ENCODE data around the gene HOXA4.

HOXA4 gene

DNA sequence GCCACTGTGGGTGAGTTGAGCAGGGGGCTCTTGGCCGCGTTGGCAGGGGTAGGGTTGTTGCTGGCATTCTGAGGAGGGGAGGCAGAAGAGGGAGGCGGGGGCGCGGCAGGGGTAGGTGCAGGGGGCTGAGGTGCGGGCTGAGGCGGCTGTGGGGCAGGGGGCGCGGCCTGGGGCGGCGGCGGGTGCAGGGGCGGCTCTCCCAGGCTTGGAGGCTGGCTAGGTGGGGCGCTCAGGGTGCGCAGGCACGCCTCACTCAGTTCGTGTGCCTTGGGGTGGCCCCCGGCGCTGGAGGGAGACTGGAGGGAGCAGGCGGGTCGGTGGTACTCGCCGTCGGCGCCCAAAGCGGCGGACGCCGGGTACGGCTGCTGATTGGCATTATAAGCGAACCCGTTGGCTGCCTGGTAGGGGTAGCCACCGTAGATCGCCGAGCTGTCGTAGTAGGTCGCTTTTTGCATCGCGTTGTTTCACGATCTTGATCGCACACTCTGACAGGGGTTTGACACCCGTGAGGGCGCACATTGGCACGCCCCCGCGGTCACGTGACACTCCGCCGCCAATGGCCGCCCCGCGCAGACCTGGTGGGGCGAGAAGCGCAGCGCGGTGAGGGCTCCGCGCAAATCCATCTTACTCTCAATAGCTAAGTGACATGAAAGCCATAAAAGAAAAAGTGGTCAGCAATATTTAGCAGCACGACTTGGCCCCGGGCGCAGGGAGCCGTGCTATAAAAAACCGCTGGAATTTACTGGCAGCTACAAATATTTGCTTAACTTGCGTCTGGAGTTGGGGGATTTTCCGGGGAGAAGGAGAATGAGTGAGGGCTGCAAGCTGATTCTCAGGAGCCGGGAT is 20.1 kb downstream of the HOXA4 start:
- Mint-ChIP-seq H3K36me3 (no peaks in the 10 kb centered on the region), H3K27ac (no peak overlapping the region), H3K4me3 (no peak overlapping the region), H3K27me3 (peaks cover 19% of the 10 kb centered on the region), H3K4me1 (no peaks in the 10 kb centered on the region), H3K9me3 (no peaks in the 10 kb centered on the region)
- CTCF ChIA-PET, result no interaction called here
- DNase-seq, result no peak

DNA sequence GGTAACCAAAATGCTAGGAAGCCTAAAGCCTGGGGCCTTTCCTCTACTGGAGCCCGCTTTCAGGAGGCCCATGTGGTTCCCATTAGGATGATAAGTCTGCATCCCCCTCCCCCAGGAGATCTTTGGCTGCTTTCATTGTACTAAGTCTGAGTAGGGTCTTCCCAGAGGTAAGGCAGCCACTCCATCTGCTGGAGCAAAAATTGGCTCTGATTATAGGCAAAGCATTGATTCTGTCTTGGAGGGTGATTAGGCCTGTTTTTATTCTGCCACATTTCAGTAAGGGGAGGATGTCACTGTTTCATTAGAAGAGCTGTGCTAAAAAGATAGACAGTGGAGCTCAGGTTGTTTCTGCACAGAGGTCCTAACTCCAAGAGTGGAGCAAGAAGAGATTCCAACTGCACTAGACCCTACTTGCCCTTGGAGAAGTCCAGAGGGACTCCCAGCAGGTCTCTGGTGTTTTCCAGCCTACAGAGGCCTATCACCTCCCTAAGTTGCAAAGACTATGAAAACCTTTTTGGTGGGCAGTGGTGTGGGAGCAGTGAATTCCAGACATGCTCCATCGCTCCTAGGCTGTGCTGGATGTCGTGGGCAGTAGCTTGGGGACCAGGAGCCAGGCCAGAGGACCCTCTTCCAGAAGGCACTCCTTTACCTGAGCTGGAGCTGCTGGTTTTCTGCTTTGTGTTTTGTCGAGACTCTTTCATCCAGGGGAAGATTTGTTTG is 20.9 kb downstream of the HOXA4 start:
- Mint-ChIP-seq H3K9me3 (no peaks in the 10 kb centered on the region), H3K27ac (no peak overlapping the region), H3K4me1 (no peaks in the 10 kb centered on the region), H3K4me3 (no peak overlapping the region), H3K27me3 (peaks cover 26% of the 10 kb centered on the region), H3K36me3 (no peaks in the 10 kb centered on the region)
- CTCF ChIA-PET, result no interaction called here
- DNase-seq, result no peak

DNA sequence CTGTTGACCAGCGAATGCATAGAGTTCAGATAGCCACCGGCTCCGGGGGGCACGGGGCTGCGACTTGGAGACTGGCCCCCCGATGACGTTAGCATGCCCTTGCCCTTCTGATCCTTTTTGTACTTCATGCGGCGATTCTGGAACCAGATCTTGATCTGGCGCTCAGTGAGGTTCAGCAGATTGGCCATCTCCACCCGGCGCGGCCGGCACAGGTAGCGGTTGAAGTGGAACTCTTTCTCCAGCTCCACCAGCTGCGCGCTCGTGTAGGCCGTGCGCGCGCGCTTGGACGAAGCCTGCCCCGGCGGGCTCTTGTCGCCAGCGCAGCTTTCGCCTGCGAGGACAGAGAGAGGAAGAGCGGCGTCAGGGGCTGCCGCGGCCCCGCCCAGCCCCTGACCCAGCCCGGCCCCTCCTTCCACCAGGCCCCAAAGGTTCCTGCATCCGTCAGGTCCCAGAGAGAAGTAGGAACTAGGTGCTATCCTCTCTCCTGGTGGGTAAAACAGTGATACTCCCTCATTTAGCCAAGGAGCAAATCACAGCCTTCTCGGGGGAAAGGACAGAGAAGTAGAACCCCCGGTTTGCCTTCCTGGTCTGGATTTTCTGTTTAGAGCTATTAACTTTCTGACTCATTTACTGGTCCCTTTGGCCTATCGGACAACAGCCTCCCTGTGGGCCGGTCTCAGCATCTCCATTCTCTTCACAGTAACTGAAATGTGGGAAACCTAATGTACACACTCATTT is 22.0 kb downstream of the HOXA4 start:
- H3K9me3 Mint-ChIP-seq, result no peaks in the 10 kb centered on the region
- CTCF ChIA-PET, result no interaction called here
- no peak overlapping the region for H3K4me3 Mint-ChIP-seq
- no peaks in the 10 kb centered on the region for H3K36me3 Mint-ChIP-seq
- H3K27me3 Mint-ChIP-seq, result peaks cover 37% of the 10 kb centered on the region
- no peaks in the 10 kb centered on the region for H3K4me1 Mint-ChIP-seq
- H3K27ac Mint-ChIP-seq, result no peak overlapping the region
- no peak for DNase-seq

DNA sequence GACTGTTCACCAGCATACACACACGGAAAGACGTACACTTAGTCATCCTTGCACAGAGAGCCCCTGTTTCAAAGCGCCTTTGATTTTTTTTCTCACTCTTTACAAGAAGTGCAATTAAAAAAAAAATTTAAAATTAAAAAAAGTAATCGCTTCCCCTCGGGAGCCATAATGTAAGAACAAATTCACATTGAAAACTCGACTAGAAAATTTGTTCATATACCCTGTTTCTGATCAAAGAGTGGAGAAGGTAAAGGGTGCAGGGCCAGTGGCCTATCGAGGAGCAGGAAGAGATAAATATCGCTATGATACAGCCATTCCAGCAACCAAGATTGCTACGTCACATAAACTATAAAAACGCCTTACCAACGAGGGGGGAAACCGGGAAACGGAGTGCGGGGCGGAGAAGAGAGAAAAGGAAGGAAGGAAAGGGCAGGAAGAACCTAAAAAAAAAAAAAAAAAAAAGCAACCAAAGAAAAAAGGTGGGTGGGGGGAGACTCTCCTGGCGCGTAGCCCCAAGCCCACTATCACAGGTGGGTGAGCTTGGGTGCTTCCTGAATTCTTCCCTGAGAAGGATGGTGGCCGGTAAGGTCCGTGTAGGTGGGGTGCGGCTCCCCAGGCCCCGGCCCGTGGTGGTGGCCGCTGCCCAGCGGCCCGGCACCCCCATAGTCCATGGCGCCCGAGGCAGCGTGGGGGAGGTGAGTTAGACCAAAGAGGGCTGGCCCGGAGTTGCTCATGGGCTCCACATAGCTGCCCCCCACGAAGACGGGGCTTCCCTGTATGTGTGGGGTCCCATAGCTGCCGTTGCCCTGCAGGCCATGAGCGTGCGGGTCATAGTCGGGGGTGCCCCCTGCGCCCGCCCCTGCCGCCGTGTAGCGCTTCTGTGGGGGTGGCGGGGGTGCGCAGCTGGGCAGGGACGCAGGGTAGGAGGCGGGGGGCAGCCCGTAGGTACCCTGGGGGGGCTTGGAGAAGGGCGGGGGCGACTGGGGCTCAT is 22.9 kb downstream of the HOXA4 start:
- no peaks in the 10 kb centered on the region for H3K36me3 Mint-ChIP-seq
- H3K27me3 Mint-ChIP-seq, result peaks cover 46% of the 10 kb centered on the region
- no peak overlapping the region for H3K27ac Mint-ChIP-seq
- CTCF ChIA-PET, result no interaction called here
- H3K4me3 Mint-ChIP-seq, result no peak overlapping the region
- peaks cover 3% of the 10 kb centered on the region for H3K4me1 Mint-ChIP-seq
- H3K9me3 Mint-ChIP-seq, result no peaks in the 10 kb centered on the region
- no peak for DNase-seq

DNA sequence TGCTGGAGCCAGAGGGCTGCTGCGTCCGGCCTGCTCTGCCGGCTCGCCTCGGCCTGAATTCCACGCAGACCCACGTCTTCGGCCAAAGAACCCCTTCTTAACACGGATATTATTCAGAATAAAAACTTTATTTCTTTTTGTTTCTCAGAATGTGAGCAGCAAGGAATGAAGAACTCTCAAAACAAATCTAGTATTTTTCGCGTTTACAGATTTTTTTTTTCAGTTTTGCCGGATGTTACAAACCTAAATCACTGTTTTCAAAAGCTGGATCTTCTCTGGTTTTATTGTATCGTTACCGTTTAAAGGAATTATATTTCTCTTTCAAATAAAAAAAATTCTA is 23.7 kb downstream of the HOXA4 start:
- Mint-ChIP-seq H3K4me3 (no peak overlapping the region), H3K36me3 (no peaks in the 10 kb centered on the region), H3K27me3 (peaks cover 54% of the 10 kb centered on the region), H3K9me3 (no peaks in the 10 kb centered on the region), H3K4me1 (peaks cover 9% of the 10 kb centered on the region), H3K27ac (no peak overlapping the region)
- DNase-seq, result no peak
- CTCF ChIA-PET, result no interaction called here

DNA sequence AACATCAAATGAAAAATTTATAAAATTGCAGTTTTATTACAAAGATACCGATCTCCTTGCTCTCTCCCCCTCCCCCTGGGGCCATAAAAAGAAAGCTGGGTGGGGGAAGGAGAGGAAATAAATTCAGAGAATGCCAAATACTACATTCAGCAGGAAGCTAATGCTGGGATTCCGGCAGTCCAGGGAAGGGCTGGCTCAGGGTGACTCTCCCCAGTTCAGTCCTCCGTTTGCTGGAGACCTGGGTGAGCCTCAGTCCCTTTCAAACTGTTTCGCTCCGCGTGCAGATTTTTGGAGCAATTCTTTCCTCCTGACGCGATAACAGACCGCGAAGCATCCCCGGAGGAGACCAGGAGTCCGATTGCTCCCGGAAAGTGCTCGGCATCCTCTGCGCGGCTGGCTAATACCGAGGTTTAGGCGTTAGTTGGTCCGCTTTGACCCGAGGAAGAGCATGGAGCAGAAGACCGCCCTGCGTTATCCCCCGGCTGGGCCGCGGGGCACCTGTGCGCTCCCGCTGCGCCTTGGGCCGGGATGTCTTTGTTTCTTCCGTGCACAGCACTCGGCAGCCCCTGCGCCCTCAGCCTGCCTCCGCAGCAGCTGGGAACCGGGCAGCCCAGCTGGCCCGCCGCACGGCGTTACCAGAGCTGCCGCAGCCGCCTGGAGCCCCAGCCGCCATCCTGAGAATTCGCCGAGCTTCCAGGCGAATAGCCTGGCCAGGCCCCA is 24.2 kb downstream of the HOXA4 start:
- Mint-ChIP-seq H3K4me3 (no peak overlapping the region), H3K27me3 (peaks cover 59% of the 10 kb centered on the region), H3K27ac (no peak overlapping the region), H3K4me1 (peaks cover 9% of the 10 kb centered on the region), H3K36me3 (no peaks in the 10 kb centered on the region), H3K9me3 (no peaks in the 10 kb centered on the region)
- no peak for DNase-seq
- CTCF ChIA-PET, result interaction anchor here (0.6 kb wide), 1 partner anchor 178 kb away, joined by 3 read pairs; no protein-coding TSS in a partner anchor

DNA sequence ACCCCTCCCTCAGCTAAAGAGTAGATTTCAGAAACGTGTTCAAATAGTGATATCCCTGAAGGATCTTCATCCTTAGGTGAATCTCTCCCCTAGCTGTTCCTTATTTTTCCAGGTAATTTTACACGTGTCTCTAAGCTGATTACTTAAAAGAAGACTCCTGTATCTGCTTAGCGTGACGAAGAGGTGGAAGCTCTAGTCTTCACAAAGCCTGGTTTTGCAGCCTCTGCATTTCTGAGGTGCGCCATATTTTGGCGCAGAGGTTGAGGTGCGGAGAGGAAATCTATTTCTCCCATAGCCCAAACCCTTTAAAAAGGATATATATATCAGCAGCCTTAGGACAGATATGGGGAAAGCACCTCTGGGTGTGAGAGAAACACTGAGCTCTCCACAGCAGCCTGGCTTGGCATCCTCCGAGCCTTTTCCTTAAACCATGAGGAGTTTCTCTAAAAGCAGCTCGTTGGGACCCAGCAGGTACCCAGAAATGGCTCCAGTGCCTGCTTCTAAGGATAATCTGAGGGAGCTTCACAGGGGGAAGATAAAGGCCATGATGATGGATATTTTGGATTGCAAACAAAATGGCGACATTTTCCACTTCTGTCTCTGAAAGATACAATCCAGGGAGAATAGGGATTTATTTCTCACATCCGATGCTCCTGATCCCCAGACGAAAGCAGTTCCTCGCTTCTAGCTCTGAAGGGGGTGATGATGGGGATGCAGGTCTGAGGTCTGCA is 25.1 kb downstream of the HOXA4 start:
- Mint-ChIP-seq H3K4me3 (no peak overlapping the region), H3K36me3 (peaks cover 2% of the 10 kb centered on the region), H3K9me3 (no peaks in the 10 kb centered on the region), H3K27me3 (peaks cover 62% of the 10 kb centered on the region), H3K4me1 (peaks cover 9% of the 10 kb centered on the region), H3K27ac (no peak overlapping the region)
- no peak for DNase-seq
- CTCF ChIA-PET, result interaction anchor here (0.6 kb wide), 1 partner anchor 179 kb away, joined by 3 read pairs; no protein-coding TSS in a partner anchor

DNA sequence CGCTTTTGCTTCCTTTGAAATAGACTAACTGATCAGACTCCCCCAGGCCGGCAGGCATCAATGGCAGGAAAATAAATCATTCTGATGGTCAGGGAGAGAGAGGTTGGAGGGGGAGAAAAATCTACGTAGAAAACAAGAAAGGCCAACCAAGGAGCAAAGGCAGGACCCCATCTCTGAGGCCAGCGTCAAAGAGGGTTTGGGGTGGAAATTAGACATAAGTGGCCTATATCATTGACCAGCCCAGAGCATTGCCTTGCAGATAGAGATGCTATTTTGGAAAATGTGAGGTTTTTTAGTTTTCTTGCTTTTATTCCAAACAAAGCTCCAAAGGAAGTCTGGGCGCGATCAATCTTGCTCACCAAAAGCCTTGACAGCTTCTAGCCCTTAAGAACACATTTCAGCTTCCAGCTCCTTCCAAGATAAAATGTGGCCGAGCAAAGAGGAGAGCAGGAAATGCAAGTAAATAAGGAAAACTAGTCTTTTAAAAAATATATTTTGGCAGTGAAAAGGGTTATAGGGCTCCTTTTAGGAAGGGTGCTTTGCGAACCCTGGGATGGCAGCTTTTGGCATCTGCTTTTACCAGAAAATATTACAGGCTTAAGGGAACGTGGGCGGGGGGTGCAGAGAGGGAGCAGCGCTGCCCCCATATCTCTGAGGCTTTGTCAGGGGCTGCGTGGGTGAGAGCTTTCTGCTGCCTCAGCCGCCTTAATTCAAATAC is 26.1 kb downstream of the HOXA4 start:
- DNase-seq, result no peak
- H3K27me3 Mint-ChIP-seq, result peaks cover 67% of the 10 kb centered on the region
- H3K4me3 Mint-ChIP-seq, result no peak overlapping the region
- CTCF ChIA-PET, result no interaction called here
- H3K4me1 Mint-ChIP-seq, result peaks cover 9% of the 10 kb centered on the region
- H3K27ac Mint-ChIP-seq, result no peak overlapping the region
- peaks cover 5% of the 10 kb centered on the region for H3K36me3 Mint-ChIP-seq
- no peaks in the 10 kb centered on the region for H3K9me3 Mint-ChIP-seq

DNA sequence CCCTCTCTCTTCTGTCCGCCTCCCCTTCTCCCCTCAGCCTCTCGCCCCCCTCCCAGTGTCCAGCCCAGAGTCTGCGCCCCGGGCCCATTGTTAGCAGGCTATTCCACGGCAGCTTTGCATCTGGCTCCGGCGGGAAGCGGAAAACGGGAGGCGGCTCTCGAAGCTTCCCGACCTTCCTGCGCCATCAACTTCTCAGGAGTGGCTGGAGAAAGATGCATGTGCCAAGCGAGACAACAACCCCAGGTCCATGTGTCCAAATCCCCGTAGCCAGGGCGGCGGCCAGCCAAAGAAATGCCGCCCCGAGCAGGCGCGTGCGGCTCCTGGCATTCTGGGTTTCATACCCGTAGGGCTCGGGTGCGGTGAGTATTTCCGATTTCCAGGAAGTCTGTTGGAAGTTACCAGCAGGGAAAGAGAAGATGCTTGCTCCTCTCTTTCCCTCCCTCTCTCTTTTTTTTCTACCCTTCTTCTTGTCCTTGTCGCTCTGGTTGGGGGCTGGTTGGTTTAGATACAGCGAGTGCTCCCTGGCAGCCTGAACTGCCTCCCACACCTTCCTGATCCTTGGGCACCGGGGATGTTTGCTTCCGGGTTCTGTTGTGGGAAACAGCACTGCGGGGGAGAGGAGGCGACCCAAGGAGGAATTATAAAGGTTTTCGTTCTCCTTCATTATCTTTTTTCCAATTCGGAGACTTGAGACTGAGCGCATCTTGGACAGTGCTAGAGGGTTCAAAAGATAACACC is 26.9 kb downstream of the HOXA4 start:
- CTCF ChIA-PET, result no interaction called here
- H3K36me3 Mint-ChIP-seq, result peaks cover 6% of the 10 kb centered on the region
- no peak overlapping the region for H3K4me3 Mint-ChIP-seq
- H3K27me3 Mint-ChIP-seq, result peaks cover 75% of the 10 kb centered on the region
- peaks cover 9% of the 10 kb centered on the region for H3K4me1 Mint-ChIP-seq
- H3K9me3 Mint-ChIP-seq, result no peaks in the 10 kb centered on the region
- H3K27ac Mint-ChIP-seq, result no peak overlapping the region
- DNase-seq, result no peak

DNA sequence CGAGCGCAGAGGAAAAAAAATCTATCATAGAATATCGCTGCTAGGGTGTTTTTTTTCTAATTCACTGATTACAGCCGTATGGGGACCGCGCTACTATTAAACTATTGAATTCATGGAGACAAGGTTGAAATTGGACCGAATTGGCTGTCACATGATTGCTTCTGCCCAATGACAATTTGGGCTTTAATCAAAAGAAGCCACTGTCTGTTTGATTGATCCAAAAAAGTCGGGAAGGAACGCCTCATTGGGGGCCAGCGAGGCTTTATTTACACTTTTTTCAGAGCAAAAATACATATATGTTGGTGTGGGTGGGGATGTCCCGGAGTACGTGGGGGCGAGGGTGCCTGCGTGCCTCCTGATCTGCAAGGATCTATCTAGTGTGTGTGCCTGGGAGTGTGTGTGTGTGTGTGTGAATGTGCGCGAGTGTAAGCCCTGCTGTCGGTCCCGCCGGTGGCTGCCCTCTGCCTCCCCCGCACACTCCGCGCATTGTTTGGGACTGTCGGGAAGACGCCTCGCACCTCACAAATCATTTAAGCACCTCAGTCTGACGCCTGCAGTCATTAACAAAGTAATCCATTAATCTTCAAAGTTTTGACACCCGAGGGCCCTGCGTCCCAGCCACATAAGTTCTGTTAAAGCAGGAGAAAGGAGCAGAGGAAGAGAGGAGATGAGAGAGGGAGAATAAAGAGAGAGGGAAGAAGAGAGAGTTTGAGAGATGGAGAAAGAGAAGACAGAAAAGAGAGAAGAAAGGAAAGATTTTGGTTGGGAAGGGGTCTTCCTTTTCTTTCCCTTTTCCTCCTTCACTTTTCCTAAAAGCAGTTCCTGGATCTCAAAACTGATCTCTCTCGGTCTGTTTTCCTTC is 27.7 kb downstream of the HOXA4 start, which contains the start of gene HOXA2:
TSS of gene HOXA2 (minus strand) at position 103 of the 862 bp plus-strand sequence. CDS start 183 bp downstream, outside the sequence.
- CTCF ChIA-PET, result no interaction called here
- peaks cover 84% of the 10 kb centered on the region for H3K27me3 Mint-ChIP-seq
- peaks cover 6% of the 10 kb centered on the region for H3K36me3 Mint-ChIP-seq
- H3K27ac Mint-ChIP-seq, result no peak within 1 kb of the TSS
- no peaks in the 10 kb centered on the region for H3K9me3 Mint-ChIP-seq
- H3K4me3 Mint-ChIP-seq, result no peak within 1 kb of the TSS
- DNase-seq, result no peak
- H3K4me1 Mint-ChIP-seq, result peaks cover 9% of the 10 kb centered on the region

DNA sequence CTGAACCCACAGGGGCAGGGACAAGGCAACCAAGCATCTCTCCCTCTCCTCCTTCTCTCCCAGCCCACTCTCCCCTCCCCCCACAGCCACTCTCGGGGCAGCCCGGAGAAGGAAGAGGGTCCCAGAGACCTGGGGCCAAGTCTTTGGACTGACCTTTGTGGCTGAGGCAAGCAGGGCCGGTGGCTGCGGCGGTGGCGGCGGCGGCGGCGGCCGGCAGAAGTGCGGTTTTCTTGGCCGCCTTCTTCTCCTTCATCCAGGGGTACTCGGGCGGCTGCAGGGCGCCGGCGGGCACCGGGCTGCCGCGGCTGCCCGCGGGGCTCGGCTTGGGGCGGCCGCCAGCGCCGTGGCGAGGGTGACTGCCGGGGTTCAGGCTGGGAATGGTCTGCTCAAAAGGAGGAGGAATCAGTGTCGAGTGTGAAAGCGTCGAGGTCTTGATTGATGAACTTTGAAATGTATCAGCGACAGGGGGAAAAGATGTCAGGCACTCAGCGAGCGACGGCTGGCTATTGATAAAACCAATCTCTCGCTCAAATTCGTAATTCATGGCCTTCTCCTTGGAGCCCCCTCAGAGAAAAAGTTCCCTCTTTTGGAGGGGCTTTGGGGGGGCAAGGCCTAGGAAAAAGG is 28.5 kb downstream of the HOXA4 start:
- peaks cover 15% of the 10 kb centered on the region for H3K4me1 Mint-ChIP-seq
- no peaks in the 10 kb centered on the region for H3K9me3 Mint-ChIP-seq
- no peak overlapping the region for H3K4me3 Mint-ChIP-seq
- peaks cover 91% of the 10 kb centered on the region for H3K27me3 Mint-ChIP-seq
- DNase-seq, result no peak
- H3K27ac Mint-ChIP-seq, result no peak overlapping the region
- peaks cover 6% of the 10 kb centered on the region for H3K36me3 Mint-ChIP-seq
- CTCF ChIA-PET, result no interaction called here
